ENCODE results near the gene TMEM50A. TPM values are rescaled to one million over a fixed set of nuclear protein-coding genes. Genes with fewer than 3 reads are reported as not detected.
"Not testable (repeated sequence)": the region's sequence is repeated elsewhere in the genome, so short reads cannot be mapped to it uniquely, and the experiment has no call there.

Gene TMEM50A
- total RNA-seq (ENCODE audit: low replicate concordance) = 84.4 and 95.6 TPM in 2 replicates

DNA sequence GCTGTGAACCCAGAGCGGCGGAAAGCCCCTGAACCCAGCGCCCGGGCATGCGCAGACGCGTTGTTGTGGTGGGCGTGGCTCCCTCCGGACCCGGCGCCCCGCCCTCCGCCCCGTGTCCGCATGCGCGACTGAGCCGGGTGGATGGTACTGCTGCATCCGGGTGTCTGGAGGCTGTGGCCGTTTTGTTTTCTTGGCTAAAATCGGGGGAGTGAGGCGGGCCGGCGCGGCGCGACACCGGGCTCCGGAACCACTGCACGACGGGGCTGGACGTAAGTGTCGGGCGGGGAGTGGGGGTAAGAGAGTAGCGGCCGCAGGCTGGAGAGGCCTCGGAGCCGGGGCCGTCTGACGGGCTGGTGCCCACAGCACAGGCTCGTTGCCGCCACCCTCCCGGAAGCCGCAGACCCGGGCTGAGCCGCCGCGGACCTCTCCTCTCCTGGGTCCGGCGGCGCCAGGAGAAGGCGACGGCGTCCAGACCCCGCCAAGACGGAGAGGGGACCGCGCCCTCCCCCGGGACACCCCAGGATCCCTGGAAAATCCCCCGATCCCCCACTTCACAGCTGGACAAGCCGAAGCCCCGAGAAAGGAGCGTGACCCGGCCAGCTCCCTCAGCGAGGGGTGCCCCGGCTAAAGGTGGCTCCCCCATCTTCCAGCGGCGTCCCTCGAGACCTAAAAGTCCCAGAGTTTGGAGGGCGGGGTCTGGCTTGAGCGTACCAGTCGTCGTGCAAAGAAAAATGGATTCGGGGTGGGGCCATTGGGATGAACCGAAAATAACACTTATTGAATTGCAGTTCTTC, at the start of gene TMEM50A:
Gene TMEM50A, plus strand, starts transcription at position 147 of the 794 bp plus-strand sequence. CDS start 2,153 bp downstream, outside the sequence.
- Mint-ChIP-seq H3K4me1 (peaks cover 16% of the 10 kb centered on the region), H3K36me3 (peaks cover 6% of the 10 kb centered on the region), H3K9me3 (no peaks in the 10 kb centered on the region), H3K4me3 (peak within 1 kb of the TSS; percentile 97), H3K27ac (no peak within 1 kb of the TSS), H3K27me3 (ENCODE audit: insufficient read depth, low read depth) (no peaks in the 10 kb centered on the region)
- H3K79me2 ChIP-seq (ENCODE audit: low read depth) = peaks cover 55% of the 10 kb centered on the region
- no peak for TF ChIP-seq CTCF (IDR thresholded peaks at IDR 0.05)
- no peak for TF ChIP-seq EZH2 (IDR thresholded peaks at IDR 0.05)
- TF ChIP-seq EZH2phosphoT487 (IDR thresholded peaks at IDR 0.05) = no peak
- H3K36me3 ChIP-seq = no peaks in the 10 kb centered on the region
- peak within 1 kb of the TSS; percentile 68 for H2AFZ ChIP-seq (replicated peaks)
- H3K9ac ChIP-seq = peak within 1 kb of the TSS; percentile 61
- peak within 1 kb of the TSS; percentile 90 for H3K27ac ChIP-seq
- H3K27me3 ChIP-seq = no peaks in the 10 kb centered on the region
- peaks cover 13% of the 10 kb centered on the region for H3F3A ChIP-seq (ENCODE audit: low read depth)
- peaks cover 18% of the 10 kb centered on the region for H4K20me1 ChIP-seq (ENCODE audit: low read depth)
- peaks cover 14% of the 10 kb centered on the region for H3K4me1 ChIP-seq
- H3K9me3 ChIP-seq (ENCODE audit: low read depth) = no peaks in the 10 kb centered on the region
- H3K4me3 ChIP-seq = peak within 1 kb of the TSS; percentile 77
- DNase-seq (ENCODE audit: low spot score) = peak; percentile 91
- H3K4me2 ChIP-seq = peak within 1 kb of the TSS; percentile 97

- not testable (repeated sequence) for H3K4me1 ChIP-seq; H3K9me3 Mint-ChIP-seq; H4K20me1 ChIP-seq (ENCODE audit: low read depth); H3K27me3 Mint-ChIP-seq (ENCODE audit: insufficient read depth, low read depth); H3K9ac ChIP-seq; H2AFZ ChIP-seq (replicated peaks); H3K36me3 ChIP-seq; DNase-seq (ENCODE audit: low spot score); H3F3A ChIP-seq (ENCODE audit: low read depth); H3K9me3 ChIP-seq (ENCODE audit: low read depth); H3K4me2 ChIP-seq; H3K4me1 Mint-ChIP-seq; H3K4me3 Mint-ChIP-seq; H3K27me3 ChIP-seq; H3K36me3 Mint-ChIP-seq; H3K27ac ChIP-seq; H3K27ac Mint-ChIP-seq; H3K79me2 ChIP-seq (ENCODE audit: low read depth); H3K4me3 ChIP-seq
Observed at GRCh38 chr1:25288573-25289101, 49.5 kb upstream of the TMEM50A start.

DNA sequence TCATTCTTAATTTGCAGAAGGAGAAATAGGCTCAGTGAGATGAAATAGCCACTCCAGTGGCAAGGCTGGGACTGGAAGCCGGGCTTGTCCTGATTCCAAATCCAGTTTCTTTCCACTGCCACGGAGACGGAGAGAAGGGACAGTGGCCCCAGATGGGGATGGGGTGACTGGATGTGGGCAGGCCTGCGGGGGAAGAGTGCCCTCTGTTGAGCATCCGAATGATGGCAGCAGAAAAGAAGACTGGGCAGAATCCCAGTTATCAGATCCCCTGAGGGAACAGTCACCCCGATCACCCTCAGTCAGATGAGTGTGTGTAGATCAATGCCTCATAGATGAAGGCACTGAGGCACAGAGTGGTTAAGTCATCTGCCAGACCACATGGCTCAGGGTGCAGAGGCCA, 48.1 kb upstream of the TMEM50A start:
- H3K27ac Mint-ChIP-seq; H3K27ac ChIP-seq; H3K36me3 ChIP-seq; H3K9ac ChIP-seq; H3F3A ChIP-seq (ENCODE audit: low read depth); H3K4me1 ChIP-seq; H3K36me3 Mint-ChIP-seq; H4K20me1 ChIP-seq (ENCODE audit: low read depth); H3K79me2 ChIP-seq (ENCODE audit: low read depth); H2AFZ ChIP-seq (replicated peaks); H3K4me3 ChIP-seq; H3K4me1 Mint-ChIP-seq; H3K9me3 Mint-ChIP-seq; H3K27me3 ChIP-seq; H3K4me2 ChIP-seq; H3K9me3 ChIP-seq (ENCODE audit: low read depth); H3K27me3 Mint-ChIP-seq (ENCODE audit: insufficient read depth, low read depth); H3K4me3 Mint-ChIP-seq; DNase-seq (ENCODE audit: low spot score): not testable (repeated sequence)
- peak; percentile 25 for TF ChIP-seq CTCF (IDR thresholded peaks at IDR 0.05)

DNA sequence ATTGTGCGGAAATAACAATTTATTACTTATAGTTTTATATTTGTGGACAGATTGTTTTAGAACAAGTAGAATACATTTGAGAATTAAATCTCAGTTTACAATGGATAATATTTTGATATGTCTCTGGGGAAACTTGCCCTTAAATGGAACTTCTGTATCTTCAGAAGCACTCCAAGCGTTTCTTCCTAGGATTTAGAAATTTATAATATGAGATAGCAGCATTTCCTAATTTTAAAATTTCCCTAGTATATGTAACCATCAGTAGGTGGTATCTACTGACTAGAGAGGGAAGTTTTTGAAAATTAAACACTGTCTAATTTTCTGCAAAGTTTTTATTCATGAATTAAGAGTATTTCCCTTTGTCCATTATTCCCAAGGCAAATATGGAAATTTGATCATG, 44.7 kb upstream of the TMEM50A start:
- H3K4me3 ChIP-seq; H3K27me3 Mint-ChIP-seq (ENCODE audit: insufficient read depth, low read depth); H3K27me3 ChIP-seq; H3K9ac ChIP-seq; H3K4me2 ChIP-seq; H3K4me1 Mint-ChIP-seq; H4K20me1 ChIP-seq (ENCODE audit: low read depth); H3K4me3 Mint-ChIP-seq; DNase-seq (ENCODE audit: low spot score); H3K4me1 ChIP-seq; H3K27ac Mint-ChIP-seq; H3K27ac ChIP-seq; H3K79me2 ChIP-seq (ENCODE audit: low read depth); H3K9me3 ChIP-seq (ENCODE audit: low read depth); H3K9me3 Mint-ChIP-seq; H3K36me3 ChIP-seq; H3K36me3 Mint-ChIP-seq; H3F3A ChIP-seq (ENCODE audit: low read depth); H2AFZ ChIP-seq (replicated peaks): not testable (repeated sequence)

DNA sequence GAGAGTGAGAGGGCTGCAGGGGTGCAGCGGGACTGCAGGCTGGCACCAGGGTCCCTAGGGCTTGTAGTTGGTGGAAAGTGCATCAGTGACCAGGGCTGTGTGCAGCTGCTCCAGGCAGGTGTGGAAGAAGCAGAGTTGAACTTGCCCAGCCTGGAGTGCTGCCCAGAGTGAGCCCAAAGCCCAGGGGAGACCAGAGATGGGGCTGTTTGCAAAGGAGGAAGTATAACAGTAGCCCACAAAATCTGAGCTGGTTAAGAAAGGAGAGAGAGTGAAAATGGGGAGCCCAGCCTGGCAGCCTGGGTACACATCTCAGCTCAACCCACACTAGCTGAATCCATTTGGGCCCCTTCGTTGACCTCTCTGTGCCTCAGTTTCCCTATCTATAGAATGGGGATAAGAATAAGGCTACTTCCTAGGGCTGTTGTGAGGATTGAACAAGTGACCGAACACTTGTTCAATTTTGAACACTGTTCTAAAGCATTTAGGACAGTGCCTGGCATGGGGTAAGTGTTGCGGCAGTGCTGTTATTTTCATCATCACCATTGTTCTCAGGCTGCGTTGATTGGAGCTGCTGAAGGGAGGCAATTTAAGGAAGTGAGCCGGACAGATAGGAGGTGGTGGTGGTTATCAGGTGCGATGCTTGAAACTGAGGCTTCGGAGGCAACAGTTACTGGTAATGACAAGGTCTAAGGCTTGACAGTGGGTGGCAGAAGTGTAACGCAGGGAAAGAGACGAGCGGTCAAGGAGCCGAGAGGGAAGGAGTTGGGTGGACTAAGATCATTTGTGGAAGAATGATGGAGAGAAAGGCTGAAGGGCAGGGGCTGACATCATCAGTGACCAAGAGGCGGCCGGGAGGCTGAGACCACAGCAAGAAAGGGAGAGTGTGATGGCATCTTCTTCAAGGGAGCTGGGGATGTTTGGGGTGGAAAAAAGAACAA, 43.0 kb upstream of the TMEM50A start:
- not testable (repeated sequence) for H3K27ac Mint-ChIP-seq; H4K20me1 ChIP-seq (ENCODE audit: low read depth); H3F3A ChIP-seq (ENCODE audit: low read depth); H3K27me3 Mint-ChIP-seq (ENCODE audit: insufficient read depth, low read depth); H3K79me2 ChIP-seq (ENCODE audit: low read depth); H3K9ac ChIP-seq; H3K4me3 Mint-ChIP-seq; H3K4me1 ChIP-seq; H3K36me3 Mint-ChIP-seq; H3K9me3 Mint-ChIP-seq; H3K27ac ChIP-seq; H3K4me3 ChIP-seq; H3K9me3 ChIP-seq (ENCODE audit: low read depth); H3K4me1 Mint-ChIP-seq; H3K4me2 ChIP-seq; DNase-seq (ENCODE audit: low spot score); H2AFZ ChIP-seq (replicated peaks); H3K27me3 ChIP-seq; H3K36me3 ChIP-seq

DNA sequence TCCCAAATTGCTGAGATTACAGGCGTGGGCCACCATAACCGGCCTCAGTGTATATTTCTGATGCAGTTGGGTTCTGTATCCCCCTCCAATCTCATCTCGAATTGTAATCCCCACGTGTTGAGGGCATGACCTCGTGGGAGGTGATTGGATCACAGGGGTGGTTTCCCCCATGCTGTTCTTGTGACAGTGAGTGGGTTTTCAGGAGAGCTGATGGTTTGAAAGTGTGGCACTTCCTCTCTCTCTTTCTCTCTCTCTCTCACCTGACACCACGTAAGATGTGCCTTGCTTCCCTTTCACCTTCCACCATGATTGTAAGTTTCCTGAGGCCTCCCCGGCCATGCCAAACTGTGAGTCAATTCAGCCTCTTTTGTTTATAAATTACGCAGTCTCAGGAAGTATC, 41.6 kb upstream of the TMEM50A start:
- H3F3A ChIP-seq (ENCODE audit: low read depth); H3K27ac Mint-ChIP-seq; H3K9me3 ChIP-seq (ENCODE audit: low read depth); H4K20me1 ChIP-seq (ENCODE audit: low read depth); H3K4me3 Mint-ChIP-seq; H3K27ac ChIP-seq; H2AFZ ChIP-seq (replicated peaks); H3K27me3 ChIP-seq; H3K36me3 Mint-ChIP-seq; H3K4me1 Mint-ChIP-seq; DNase-seq (ENCODE audit: low spot score); H3K9me3 Mint-ChIP-seq; H3K27me3 Mint-ChIP-seq (ENCODE audit: insufficient read depth, low read depth); H3K9ac ChIP-seq; H3K36me3 ChIP-seq; H3K4me2 ChIP-seq; H3K4me3 ChIP-seq; H3K79me2 ChIP-seq (ENCODE audit: low read depth); H3K4me1 ChIP-seq: not testable (repeated sequence)
